GM23248 (cell line): ENCODE results near the gene ADCY5. TPM values are rescaled to one million over a fixed set of nuclear protein-coding genes. Genes with fewer than 3 reads are reported as not detected.

Experiments
- DNase-seq: peaks from one replicate; pipeline ENCODE4 v3.0.0-alpha.2; 2015
- H2AFZ ChIP-seq: fragments of 200-600 bp; sonication (generic); 2 replicates; pipeline ENCODE4 v1.6.1; 2016; ENCODE audit warnings: antibody characterized with exemption
- H3F3A ChIP-seq: fragments of 200-600 bp; sonication (generic); 2 replicates; pipeline ENCODE4 v1.6.1; 2016; ENCODE audit warnings: mild to moderate bottlenecking, antibody characterized with exemption, mixed run types; ENCODE audit not compliant: insufficient read depth
- H3K27ac ChIP-seq: fragments of 200-600 bp; sonication (generic); 2 replicates; pipeline ENCODE4 v1.5.1; 2016; ENCODE audit warnings: mild to moderate bottlenecking
- H3K27me3 ChIP-seq: fragments of 200-600 bp; sonication (generic); replicated peaks from 2 replicates; pipeline ENCODE4 v1.6.1; 2016; ENCODE audit warnings: mild to moderate bottlenecking; ENCODE audit not compliant: insufficient read depth
- H3K36me3 ChIP-seq: fragments of 200-600 bp; sonication (generic); 2 replicates; pipeline ENCODE4 v1.6.1; 2016; ENCODE audit warnings: low read depth, mild to moderate bottlenecking
- H3K4me1 ChIP-seq: fragments of 200-600 bp; sonication (generic); 2 replicates; pipeline ENCODE4 v1.6.1; 2016; ENCODE audit warnings: mild to moderate bottlenecking; ENCODE audit not compliant: insufficient read depth
- H3K4me2 ChIP-seq: fragments of 200-600 bp; sonication (generic); one replicate; pipeline ENCODE4 v1.6.1; 2016; ENCODE audit warnings: mild to moderate bottlenecking; ENCODE audit not compliant: unreplicated experiment
- H3K4me3 ChIP-seq: fragments of 200-600 bp; sonication (generic); 2 replicates; pipeline ENCODE4 v1.5.1; 2016; ENCODE audit warnings: mild to moderate bottlenecking
- H3K79me2 ChIP-seq: fragments of 200-600 bp; sonication (generic); 2 replicates; pipeline ENCODE4 v1.6.1; 2016; ENCODE audit warnings: mild to moderate bottlenecking; ENCODE audit not compliant: insufficient read depth
- H3K9ac ChIP-seq: fragments of 200-600 bp; sonication (generic); 2 replicates; pipeline ENCODE4 v1.6.1; 2016; ENCODE audit warnings: mild to moderate bottlenecking
- H3K9me2 ChIP-seq: fragments of 200-600 bp; sonication (generic); 2 replicates; pipeline ENCODE4 v1.6.1; 2016; ENCODE audit warnings: mixed run types, mild to moderate bottlenecking, moderate library complexity; ENCODE audit not compliant: insufficient read depth
- H3K9me3 ChIP-seq: fragments of 200-600 bp; sonication (generic); one replicate; pipeline ENCODE4 v1.6.1; 2017; ENCODE audit warnings: low read depth
- H4K20me1 ChIP-seq: fragments of 200-600 bp; sonication (generic); 2 replicates; pipeline ENCODE4 v1.6.0; 2016; ENCODE audit not compliant: insufficient read depth
- EZH2 ChIP-seq: fragments of 200-600 bp; sonication (generic); IDR thresholded peaks from 2 replicates; pipeline ENCODE4 v1.6.1; 2018; ENCODE audit warnings: antibody characterized with exemption, mild to moderate bottlenecking; ENCODE audit not compliant: insufficient read depth, poor library complexity, severe bottlenecking
- EZH2phosphoT487 ChIP-seq: fragments of 200-600 bp; sonication (generic); IDR thresholded peaks from 2 replicates; pipeline ENCODE4 v1.6.1; 2018; ENCODE audit warnings: antibody characterized with exemption, moderate library complexity, mild to moderate bottlenecking, low read depth; ENCODE audit not compliant: insufficient read depth
- WGBS, 2 experiments: methylation state at CpG; one replicate each; pipeline ENCODE4 v1.1.6; 2015 to 2017; ENCODE audit warnings: low lambda C conversion rate in 2 of 2, low coverage in 1 of 2; ENCODE audit errors: missing lambda C conversion rate in 2 of 2; 5-methylcytosine and 5-hydroxymethylcytosine counted together
- in situ Hi-C: fragments of 300-500 bp; cut with MboI; formaldehyde crosslinking; loops from 2 replicates; pipeline ENCODE4 v1.15.0; 2020
- polyA plus RNA-seq: library from polyadenylated mRNA; unstranded; fragments of >200 nt; fragmentation: Nextera tagmentation; extraction: Ambion mirVana; gene quantifications from 2 replicates; pipeline ENCODE4 v1.2.1, GENCODE V29; 2016
- total RNA-seq: library from RNA; depleted of rRNA; stranded (reverse); fragments of >200 nt; shearing (Covaris generic); gene quantifications from 2 replicates; pipeline ENCODE4 v1.2.3, GENCODE V29; 2014

Gene ADCY5
- total and polyA plus RNA-seq, 2 experiments from 2014 or later, result 0.09 to 1.2 TPM

- in situ Hi-C loops, result loop anchor here (5.0 kb wide), 1 partner anchor 231 kb away; no protein-coding TSS in a partner anchor
- H4K20me1 ChIP-seq, result no peaks in the 10 kb centered on the region
- H3K4me1 ChIP-seq, result no peaks in the 10 kb centered on the region
- no peaks in the 10 kb centered on the region for H3K9me2 ChIP-seq
- H3K27ac ChIP-seq, result no peak overlapping the region
- H3K79me2 ChIP-seq, result no peaks in the 10 kb centered on the region
- H3K4me3 ChIP-seq, result no peak overlapping the region
- WGBS, 2 experiments, result 57 to 67% methylated on average over 7 to 8 of the region's 8 CpGs
- peaks cover 10% of the 10 kb centered on the region; the same call in 1 of the 2 replicates for H3K27me3 ChIP-seq
- no peaks in the 10 kb centered on the region for H3K36me3 ChIP-seq
- H3K4me2 ChIP-seq, result no peak overlapping the region
- H3F3A ChIP-seq, result no peaks in the 10 kb centered on the region
- no peak for TF ChIP-seq EZH2
- no peak for TF ChIP-seq EZH2phosphoT487
- no peaks in the 10 kb centered on the region for H3K9me3 ChIP-seq
- H3K9ac ChIP-seq, result no peak overlapping the region
- no peak overlapping the region for H2AFZ ChIP-seq
- DNase-seq, result no peak
Measured at GRCh38 chr3:123325766-123326256, 123.1 kb downstream of the ADCY5 start.

GRCh38 chr3:123324880-123325765, 123.8 kb downstream of the ADCY5 start:
- 68 to 69% methylated on average over 15 of the region's 15 CpGs for WGBS, 2 experiments
- Histone ChIP-seq H3K9me3 (no peaks in the 10 kb centered on the region), H3K4me1 (no peaks in the 10 kb centered on the region), H4K20me1 (no peaks in the 10 kb centered on the region), H3K9me2 (no peaks in the 10 kb centered on the region), H3K4me2 (no peak overlapping the region), H3K9ac (no peak overlapping the region), H3K4me3 (no peak overlapping the region), H3K27me3 (peaks cover 7% of the 10 kb centered on the region; the same call in 1 of the 2 replicates), H3K27ac (no peak overlapping the region), H3K36me3 (no peaks in the 10 kb centered on the region), H3K79me2 (no peaks in the 10 kb centered on the region), H3F3A (no peaks in the 10 kb centered on the region), H2AFZ (no peak overlapping the region)
- in situ Hi-C loops, result loop anchor here (5.0 kb wide), 1 partner anchor 232 kb away; no protein-coding TSS in a partner anchor
- TF ChIP-seq EZH2 (no peak), EZH2phosphoT487 (no peak)
- no peak for DNase-seq

GRCh38 chr3:123323781-123324180, 125.1 kb downstream of the ADCY5 start:
- no peak overlapping the region for H2AFZ ChIP-seq
- no peak overlapping the region for H3K27ac ChIP-seq
- H3K27me3 ChIP-seq, result peaks cover 8% of the 10 kb centered on the region; the same call in 1 of the 2 replicates
- 48 to 67% methylated on average over 1 of the region's 1 CpG for WGBS, 2 experiments
- H3K9me3 ChIP-seq, result no peaks in the 10 kb centered on the region
- H3K9ac ChIP-seq, result no peak overlapping the region
- no peaks in the 10 kb centered on the region for H3K9me2 ChIP-seq
- no peaks in the 10 kb centered on the region for H3K79me2 ChIP-seq
- H3K4me1 ChIP-seq, result no peaks in the 10 kb centered on the region
- H4K20me1 ChIP-seq, result no peaks in the 10 kb centered on the region
- TF ChIP-seq EZH2, result no peak
- H3K36me3 ChIP-seq, result no peaks in the 10 kb centered on the region
- no peak overlapping the region for H3K4me2 ChIP-seq
- H3K4me3 ChIP-seq, result no peak overlapping the region
- no peak for DNase-seq
- in situ Hi-C loops, result no loop called here
- no peaks in the 10 kb centered on the region for H3F3A ChIP-seq

- Histone ChIP-seq H4K20me1 (no peaks in the 10 kb centered on the region), H3K36me3 (no peaks in the 10 kb centered on the region), H3K4me2 (no peak overlapping the region), H3K27ac (no peak overlapping the region), H3F3A (no peaks in the 10 kb centered on the region), H3K79me2 (no peaks in the 10 kb centered on the region), H2AFZ (no peak overlapping the region), H3K4me1 (no peaks in the 10 kb centered on the region), H3K9ac (no peak overlapping the region), H3K9me3 (no peaks in the 10 kb centered on the region), H3K9me2 (no peaks in the 10 kb centered on the region), H3K4me3 (no peak overlapping the region), H3K27me3 (peaks cover 12% of the 10 kb centered on the region; the same call in 1 of the 2 replicates)
- in situ Hi-C loops, result no loop called here
- no peak for DNase-seq
- 70 to 78% methylated on average over 10 to 11 of the region's 11 CpGs for WGBS, 2 experiments
- TF ChIP-seq EZH2phosphoT487, result no peak
- TF ChIP-seq EZH2, result no peak
Measured at GRCh38 chr3:123322866-123323265, 126.0 kb downstream of the ADCY5 start.
